Endothelial cell of umbilical vein (primary cell): ENCODE measurements around the gene SLC39A11. TPM values are rescaled to one million over a fixed set of nuclear protein-coding genes. Genes with fewer than 3 reads are reported as not detected.

ENCODE experiments used
- BruUV-seq: library from RNA; stranded (reverse); fragments of 400-500 nt; replicated peaks from 2 replicates; lab custom pipeline; 2021; lab: Mats Ljungman, UMichigan
- CTCF ChIA-PET: fragments of 300-600, 350-600 bp; sonication (Branson Sonifier 250); formaldehyde crosslinking; loops from one replicate; lab custom pipeline; 2021; ENCODE audit warnings: antibody characterized with exemption, inconsistent platforms; lab: Charles Lee
- POLR2A ChIA-PET: fragments of 300-600, 350-600 bp; sonication (Branson Sonifier 250); formaldehyde crosslinking; loops from one replicate; lab custom pipeline; 2021; ENCODE audit warnings: antibody characterized with exemption, inconsistent platforms; lab: Charles Lee
- DNase-seq: peaks from one replicate; pipeline ENCODE4 v3.0.0-alpha.2; 2011; ENCODE audit warnings: low read depth, low spot score
- FAIRE-seq: peaks from 2 replicates; lab custom pipeline; 2011; peaks lifted over from hg19 to GRCh38; lab: Jason Lieb, UNC
- H2AFZ ChIP-seq: 2 replicates; pipeline ENCODE4 v1.6.0; 2012; ENCODE audit warnings: low read depth, low read length, control low read depth, inconsistent platforms
- H3K27ac ChIP-seq: 2 replicates; pipeline ENCODE4 v1.5.1; 2011; ENCODE audit warnings: low read depth, mild to moderate bottlenecking, control low read depth, low read length, moderate library complexity; ENCODE audit not compliant: insufficient read depth
- H3K27me3 ChIP-seq, 2 experiments: 2 replicates each; pipeline versions ENCODE4 v1.6.0 to v1.6.1; 2011; ENCODE audit warnings: low read length in 2 of 2, mixed read lengths in 1 of 2; ENCODE audit not compliant: control insufficient read depth in 2 of 2, insufficient read depth in 2 of 2
- H3K36me3 ChIP-seq, 2 experiments: 2 replicates in 1 of 2; 3 replicates in 1 of 2; pipeline ENCODE4 v1.5.1; 2011; ENCODE audit warnings: low read length in 2 of 2, mild to moderate bottlenecking in 1 of 2, moderate library complexity in 1 of 2; ENCODE audit not compliant: control insufficient read depth in 2 of 2, insufficient read depth in 2 of 2; ENCODE audit errors: extremely low read depth in 1 of 2
- H3K4me1 ChIP-seq: 3 replicates; pipeline ENCODE4 v1.5.1; 2011; ENCODE audit warnings: mild to moderate bottlenecking, low read length; ENCODE audit not compliant: control insufficient read depth, insufficient read depth; ENCODE audit errors: extremely low read depth
- H3K4me2 ChIP-seq: 2 replicates; pipeline ENCODE4 v1.6.1; 2011; ENCODE audit warnings: low read length, control low read depth, mixed read lengths; ENCODE audit not compliant: insufficient read depth
- H3K4me3 ChIP-seq, 3 experiments: fragments of 200-600 bp in 1 of 3; sonication (generic), shearing (Covaris generic) in 1 of 3; replicated peaks in 1 of 3; 2 replicates each; pipeline ENCODE4 v1.5.1; 2011 to 2016; ENCODE audit warnings: control low read depth in 3 of 3, low read length in 3 of 3, mild to moderate bottlenecking in 2 of 3, inconsistent platforms in 1 of 3, low read depth in 1 of 3, moderate library complexity in 1 of 3; ENCODE audit not compliant: insufficient read depth in 1 of 3
- H3K79me2 ChIP-seq: 2 replicates; pipeline ENCODE4 v1.6.0; 2012; ENCODE audit warnings: low read length, inconsistent platforms; ENCODE audit not compliant: control insufficient read depth, insufficient read depth
- H3K9ac ChIP-seq: replicated peaks from 2 replicates; pipeline ENCODE3; 2011; ENCODE audit warnings: low read length, control low read depth; ENCODE audit not compliant: insufficient read depth; ENCODE audit errors: extremely low read depth
- H3K9me1 ChIP-seq: replicated peaks from 3 replicates; pipeline ENCODE4 v1.6.0; 2011; ENCODE audit warnings: mild to moderate bottlenecking, low read length; ENCODE audit not compliant: control insufficient read depth, insufficient read depth; ENCODE audit errors: extremely low read depth
- H3K9me3 ChIP-seq: replicated peaks from 2 replicates; pipeline ENCODE4 v1.5.1; 2012; ENCODE audit warnings: low read length, inconsistent platforms; ENCODE audit not compliant: control insufficient read depth, insufficient read depth
- H4K20me1 ChIP-seq: replicated peaks from 2 replicates; pipeline ENCODE3; 2011; ENCODE audit warnings: mild to moderate bottlenecking, low read length; ENCODE audit not compliant: control insufficient read depth, insufficient read depth; ENCODE audit errors: extremely low read depth
- CTCF ChIP-seq, 2 donors: IDR thresholded peaks; 1 replicate in 1 of 2; 2 replicates in 1 of 2; pipeline ENCODE4 v1.5.1; 2011; ENCODE audit warnings: low read length in 2 of 2, mild to moderate bottlenecking in 2 of 2, moderate library complexity in 2 of 2, control low read depth in 1 of 2, inconsistent platforms in 1 of 2, low read depth in 1 of 2; ENCODE audit not compliant: insufficient read depth in 1 of 2; ENCODE audit errors: extremely low read depth in 1 of 2
- EZH2 ChIP-seq: IDR thresholded peaks from 2 replicates; pipeline ENCODE4 v1.6.1; 2012; ENCODE audit warnings: borderline replicate concordance, low read depth, mild to moderate bottlenecking, moderate library complexity, low read length, inconsistent platforms; ENCODE audit not compliant: severe bottlenecking
- FOS ChIP-seq: IDR thresholded peaks from 2 replicates; pipeline ENCODE4 v1.6.1; 2011; ENCODE audit warnings: mild to moderate bottlenecking, low read length, moderate library complexity, borderline replicate concordance; ENCODE audit not compliant: insufficient read depth
- GATA2 ChIP-seq: IDR thresholded peaks from 2 replicates; pipeline ENCODE4 v1.7.0; 2011; ENCODE audit warnings: low read depth, mild to moderate bottlenecking, moderate library complexity, mixed read lengths, low read length; ENCODE audit not compliant: insufficient read length, insufficient read depth
- JUN ChIP-seq: IDR thresholded peaks from 2 replicates; pipeline ENCODE4 v1.6.1; 2011; ENCODE audit warnings: borderline replicate concordance, low read depth; ENCODE audit not compliant: insufficient read length, insufficient read depth
- MAX ChIP-seq: IDR thresholded peaks from 2 replicates; pipeline ENCODE4 v1.6.1; 2011; ENCODE audit not compliant: insufficient read depth, insufficient read length
- MYC ChIP-seq: IDR thresholded peaks from one replicate; pipeline ENCODE4 v1.6.1; 2011; ENCODE audit warnings: mild to moderate bottlenecking, low read depth, low read length
- POLR2A ChIP-seq: IDR thresholded peaks from 2 replicates; pipeline ENCODE4 v1.6.1; 2012; ENCODE audit warnings: low read depth, mild to moderate bottlenecking, control low read depth, low read length
- POLR2AphosphoS5 ChIP-seq: IDR thresholded peaks from 2 replicates; pipeline ENCODE4 v1.6.1; 2012; ENCODE audit warnings: low read depth, mild to moderate bottlenecking, control low read depth, low read length, moderate library complexity; ENCODE audit not compliant: insufficient read depth
- dilution Hi-C: fragments of 300-500 bp; cut with MboI; formaldehyde crosslinking; loops from one replicate; pipeline ENCODE4 v1.15.0; 2019; ENCODE audit warnings: low sequenced_read_pairs; ENCODE audit not compliant: extremely low pct_ligation_motif_present
- intact Hi-C: fragments of 100-400 bp; cut with micrococcal nuclease; formaldehyde crosslinking; loops from one replicate; pipeline ENCODE4 v1.10.0; 2022
- polyA plus RNA-seq, 4 experiments: library from polyadenylated mRNA; depleted of rRNA in 3 of 4; stranded (reverse) in 3 of 4; unstranded in 1 of 4; fragments of >200 nt; gene quantifications; 2 replicates each; pipeline versions ENCODE4 v1.2.1 to v1.2.3, GENCODE V29; 2011 to 2012; ENCODE audit warnings: missing spikeins in 1 of 4
- total RNA-seq: library from RNA; stranded (reverse); gene quantifications from 2 replicates; pipeline ENCODE4 v1.2.3, GENCODE V29; 2021

SLC39A11 gene
- total and polyA plus RNA-seq, 2 donors (not counting 3 experiments of a cell fraction or from before 2014, with no cell fraction given) = 8.1 to 11.9 TPM

- FAIRE-seq (no peak), DNase-seq (no peak)
- no peaks in the 10 kb centered on the region for H4K20me1 ChIP-seq
- no peak overlapping the region for H2AFZ ChIP-seq
- no peak overlapping the region for H3K9ac ChIP-seq
- no peak overlapping the region for H3K4me2 ChIP-seq
- no TSS peak for BruUV-seq
- no peaks in the 10 kb centered on the region for H3K9me3 ChIP-seq
- H3K27me3 ChIP-seq = no peaks in the 10 kb centered on the region
- H3K4me3 ChIP-seq = no peak overlapping the region
- intact Hi-C loops (no loop called here), dilution Hi-C loops (no loop called here)
- peaks cover 17% of the 10 kb centered on the region for H3K4me1 ChIP-seq
- ChIA-PET CTCF (interaction anchor here (0.6 kb wide), 1 partner anchor 251 kb away, joined by 4 read pairs; no protein-coding TSS in a partner anchor), POLR2A (no interaction called here)
- no peaks in the 10 kb centered on the region for H3K79me2 ChIP-seq
- H3K9me1 ChIP-seq = no peaks in the 10 kb centered on the region
- H3K27ac ChIP-seq = no peak overlapping the region
- H3K36me3 ChIP-seq = no peaks in the 10 kb centered on the region
- no peak for TF ChIP-seq MYC
- no peak for TF ChIP-seq POLR2A
- no peak for TF ChIP-seq JUN
- TF ChIP-seq MAX = no peak
- TF ChIP-seq CTCF (IDR thresholded peaks at IDR 0.05; ENCODE audit: extremely low read depth in 1 of 2, insufficient read depth in 1 of 2, low read depth in 1 of 2, low read length in 2 of 2) = no peak
- no peak for TF ChIP-seq FOS
- no peak for TF ChIP-seq POLR2AphosphoS5
- no peak for TF ChIP-seq GATA2
- TF ChIP-seq EZH2 = no peak
Measured at GRCh38 chr17:72978593-72979218, 113.8 kb downstream of the SLC39A11 start.
